H9 (cell line): ENCODE measurements around the gene KLK10. TPM values are rescaled to one million over a fixed set of nuclear protein-coding genes. Genes with fewer than 3 reads are reported as not detected.

ENCODE experiments used
- DNase-seq: peaks from one replicate; pipeline ENCODE4 v3.0.0-alpha.2; 2017
- H2AFZ ChIP-seq: one replicate; pipeline ENCODE4 v1.6.1; 2013; ENCODE audit warnings: mild to moderate bottlenecking, low read length, control low read depth, moderate library complexity
- H2AK5ac ChIP-seq: 2 replicates; pipeline ENCODE4 v1.6.1; 2013; ENCODE audit warnings: low read length, control low read depth, mixed read lengths; ENCODE audit not compliant: insufficient read length
- H2BK120ac ChIP-seq: one replicate; pipeline ENCODE4 v1.6.1; 2013; ENCODE audit warnings: low read depth, mild to moderate bottlenecking, low read length, control low read depth, inconsistent platforms; ENCODE audit not compliant: poor library complexity, severe bottlenecking
- H2BK12ac ChIP-seq: 2 replicates; pipeline ENCODE4 v1.6.1; 2013; ENCODE audit warnings: low read length, control low read depth, mixed read lengths, low read depth; ENCODE audit not compliant: insufficient read length
- H2BK15ac ChIP-seq: 2 replicates; pipeline ENCODE4 v1.6.1; 2013; ENCODE audit warnings: low read depth, low read length, control low read depth
- H2BK20ac ChIP-seq: one replicate; pipeline ENCODE4 v1.6.1; 2013; ENCODE audit warnings: low read depth, mild to moderate bottlenecking, low read length, control low read depth, inconsistent platforms; ENCODE audit not compliant: poor library complexity, severe bottlenecking
- H2BK5ac ChIP-seq: 2 replicates; pipeline ENCODE4 v1.6.1; 2013; ENCODE audit warnings: low read length, control low read depth, mixed read lengths; ENCODE audit not compliant: insufficient read length
- H3K14ac ChIP-seq: 2 replicates; pipeline ENCODE4 v1.6.1; 2013; ENCODE audit warnings: low read length, control low read depth; ENCODE audit not compliant: insufficient read depth
- H3K18ac ChIP-seq: 2 replicates; pipeline ENCODE4 v1.6.1; 2013; ENCODE audit warnings: low read depth, mild to moderate bottlenecking, mixed read lengths, low read length, control low read depth; ENCODE audit not compliant: insufficient read length
- H3K23ac ChIP-seq: 2 replicates; pipeline ENCODE4 v1.6.1; 2013; ENCODE audit warnings: low read length, control low read depth, mixed read lengths, low read depth; ENCODE audit not compliant: insufficient read length
- H3K23me2 ChIP-seq: 2 replicates; pipeline ENCODE4 v1.6.1; 2013; ENCODE audit warnings: low read depth, mild to moderate bottlenecking, mixed read lengths, low read length, control low read depth; ENCODE audit not compliant: insufficient read length, poor library complexity, severe bottlenecking
- H3K27ac ChIP-seq: 2 replicates; pipeline ENCODE4 v1.5.1; 2013; ENCODE audit warnings: low read length, control low read depth, mixed read lengths, low read depth; ENCODE audit not compliant: insufficient read length
- H3K27me3 ChIP-seq: 2 replicates; pipeline ENCODE4 v1.6.1; 2013; ENCODE audit warnings: low read length, control low read depth, inconsistent platforms; ENCODE audit not compliant: insufficient read depth
- H3K4ac ChIP-seq: 2 replicates; pipeline ENCODE4 v1.6.1; 2013; ENCODE audit warnings: low read depth, mild to moderate bottlenecking, control low read depth, inconsistent platforms, low read length, moderate library complexity
- H3K4me1 ChIP-seq: 2 replicates; pipeline ENCODE4 v1.6.1; 2013; ENCODE audit warnings: low read length, control low read depth, inconsistent platforms; ENCODE audit not compliant: insufficient read depth
- H3K4me2 ChIP-seq: 2 replicates; pipeline ENCODE4 v1.6.1; 2013; ENCODE audit warnings: low read length, control low read depth, mixed read lengths; ENCODE audit not compliant: insufficient read length, insufficient read depth
- H3K56ac ChIP-seq: 2 replicates; pipeline ENCODE4 v1.6.1; 2013; ENCODE audit warnings: low read depth, mild to moderate bottlenecking, mixed read lengths, low read length, control low read depth; ENCODE audit not compliant: insufficient read length
- H3K79me1 ChIP-seq: 2 replicates; pipeline ENCODE4 v1.6.1; 2013; ENCODE audit warnings: low read depth, mild to moderate bottlenecking, moderate library complexity, low read length, control low read depth, inconsistent platforms; ENCODE audit not compliant: insufficient read depth, poor library complexity, severe bottlenecking
- H3K79me2 ChIP-seq: 2 replicates; pipeline ENCODE4 v1.6.1; 2013; ENCODE audit warnings: low read length, control low read depth, inconsistent platforms; ENCODE audit not compliant: insufficient read depth
- H3K9ac ChIP-seq: 2 replicates; pipeline ENCODE4 v1.6.1; 2013; ENCODE audit warnings: low read length, control low read depth, mixed read lengths; ENCODE audit not compliant: insufficient read length; ENCODE audit errors: extremely low read depth
- H3K9me3 ChIP-seq: one replicate; pipeline ENCODE4 v1.6.1; 2013; ENCODE audit warnings: low read depth, low read length, inconsistent platforms; ENCODE audit not compliant: control insufficient read depth
- H3T11ph ChIP-seq: one replicate; pipeline ENCODE4 v1.6.1; 2013; ENCODE audit warnings: mild to moderate bottlenecking, low read length, control low read depth, inconsistent platforms
- H4K20me1 ChIP-seq: one replicate; pipeline ENCODE4 v1.6.1; 2013; ENCODE audit not compliant: control insufficient read depth, insufficient read length, insufficient read depth
- H4K5ac ChIP-seq: 2 replicates; pipeline ENCODE4 v1.6.1; 2013; ENCODE audit warnings: low read depth, mild to moderate bottlenecking, mixed read lengths, low read length, control low read depth; ENCODE audit not compliant: insufficient read length
- H4K8ac ChIP-seq: replicated peaks from 2 replicates; pipeline ENCODE4 v1.6.1; 2013; ENCODE audit warnings: low read length, control low read depth, mixed read lengths, low read depth; ENCODE audit not compliant: insufficient read length
- H4K91ac ChIP-seq: 2 replicates; pipeline ENCODE4 v1.6.1; 2013; ENCODE audit warnings: low read depth, mild to moderate bottlenecking, moderate library complexity, mixed read lengths, low read length, control low read depth; ENCODE audit not compliant: insufficient read length
- H3K27ac Mint-ChIP-seq, 3 experiments: 2 replicates in 2 of 3; 3 replicates in 1 of 3; pipeline ENCODE4 v1.8.0; 2020 to 2021; ENCODE audit warnings: mixed read lengths in 3 of 3, mild to moderate bottlenecking in 1 of 3, moderate library complexity in 1 of 3
- H3K27me3 Mint-ChIP-seq: 2 replicates; pipeline ENCODE4 v1.8.0; 2021; ENCODE audit warnings: low read depth, mild to moderate bottlenecking, moderate library complexity, mixed read lengths
- H3K36me3 Mint-ChIP-seq, 3 experiments: 2 replicates in 2 of 3; 3 replicates in 1 of 3; pipeline ENCODE4 v1.8.0; 2020 to 2021; ENCODE audit warnings: low read depth in 3 of 3, mixed read lengths in 3 of 3; ENCODE audit not compliant: insufficient read depth in 1 of 3
- H3K4me1 Mint-ChIP-seq, 2 experiments: 2 replicates each; pipeline ENCODE4 v1.8.0; 2020; ENCODE audit warnings: mixed read lengths in 2 of 2
- H3K4me3 Mint-ChIP-seq, 2 experiments: 2 replicates in 1 of 2; 3 replicates in 1 of 2; pipeline ENCODE4 v1.8.0; 2020 to 2021; ENCODE audit warnings: mild to moderate bottlenecking in 2 of 2, mixed read lengths in 2 of 2, moderate library complexity in 1 of 2
- H3K9me3 Mint-ChIP-seq, 2 experiments: 2 replicates in 1 of 2; 3 replicates in 1 of 2; pipeline ENCODE4 v1.8.0; 2020; ENCODE audit warnings: mild to moderate bottlenecking in 2 of 2, mixed read lengths in 2 of 2, moderate library complexity in 1 of 2
- CTCF ChIP-seq: fragments of 200-600 bp; sonication (generic); conservative IDR thresholded peaks from 3 replicates; pipeline ENCODE4 v1.8.0; 2021; ENCODE audit warnings: antibody characterized with exemption, mild to moderate bottlenecking
- WGBS: extraction: QIAGEN DNeasy Blood & Tissue Kit; methylation state at CpG from one replicate; pipeline ENCODE4 v1.1.7; 2013; ENCODE audit warnings: missing lambda C conversion rate, low lambda C conversion rate, mixed read lengths; ENCODE audit not compliant: insufficient read length; ENCODE audit errors: extremely low coverage; 5-methylcytosine and 5-hydroxymethylcytosine counted together
- total RNA-seq: library from RNA; stranded (reverse); gene quantifications from 2 replicates; pipeline ENCODE4 v1.2.1, GENCODE V29; 2021

KLK10 gene
- total RNA-seq, 1 experiment from 2014 or later = 1.3 TPM

GRCh38 chr19:51043497-51043896, 24.0 kb upstream of the KLK10 start:
- peaks cover 24 to 36% of the 10 kb centered on the region in 2 experiments for H3K4me1 Mint-ChIP-seq
- H3K9me3 Mint-ChIP-seq = peaks cover 0 to 2% of the 10 kb centered on the region in 2 experiments; a peak in 3 of 5 replicates
- Histone ChIP-seq H4K5ac (no peak overlapping the region), H2AFZ (no peak overlapping the region), H2BK12ac (peak overlapping the region; percentile 15), H2BK20ac (no peak overlapping the region), H3K18ac (no peak overlapping the region), H3K14ac (no peak overlapping the region), H3K4me1 (peaks cover 10% of the 10 kb centered on the region), H3K79me1 (no peaks in the 10 kb centered on the region), H3K9me3 (no peaks in the 10 kb centered on the region), H2AK5ac (no peak overlapping the region), H3K23me2 (no peaks in the 10 kb centered on the region), H3T11ph (no peak overlapping the region), H2BK5ac (no peak overlapping the region), H3K79me2 (no peaks in the 10 kb centered on the region), H3K27ac (no peak overlapping the region), H3K27me3 (no peaks in the 10 kb centered on the region), H3K4ac (no peak overlapping the region), H4K8ac (no peak overlapping the region), H3K23ac (no peak overlapping the region), H2BK120ac (no peak overlapping the region), H4K91ac (no peak overlapping the region), H3K4me2 (no peak overlapping the region), H2BK15ac (no peak overlapping the region), H4K20me1 (no peaks in the 10 kb centered on the region), H3K9ac (no peak overlapping the region), H3K56ac (no peak overlapping the region)
- no CpG with 5 or more reads among the region's 9 CpGs for WGBS
- no peak for TF ChIP-seq CTCF
- no peaks in the 10 kb centered on the region for H3K27me3 Mint-ChIP-seq
- no peak for DNase-seq
- H3K4me3 Mint-ChIP-seq = no peak overlapping the region
- H3K36me3 Mint-ChIP-seq = no peaks in the 10 kb centered on the region; a peak in 1 of 7 replicates
- H3K27ac Mint-ChIP-seq = no peak overlapping the region
